H1 (cell line): ENCODE data around the gene HM13. TPM values are rescaled to one million over a fixed set of nuclear protein-coding genes. Genes with fewer than 3 reads are reported as not detected.
A peak's percentile ranks its signal among the peaks of the same experiment; 100 is the strongest.

ENCODE experiments used
- CHD2 ChIP-seq: IDR thresholded peaks from 2 replicates; pipeline ENCODE4 v1.6.1; 2012; ENCODE audit warnings: low read length, improper control_type of control experiment
- CHD7 ChIP-seq: fragments of 300-600 bp; sonication (generic); IDR thresholded peaks from 2 replicates; pipeline ENCODE4 v1.7.1; 2012; ENCODE audit warnings: low read length, moderate library complexity, mild to moderate bottlenecking, inconsistent platforms; ENCODE audit not compliant: insufficient replicate concordance
- MAX ChIP-seq: IDR thresholded peaks from 2 replicates; pipeline ENCODE4 v1.6.1; 2012; ENCODE audit warnings: inconsistent platforms
- POLR2AphosphoS5 ChIP-seq: IDR thresholded peaks from 2 replicates; pipeline ENCODE4 v1.6.1; 2011; ENCODE audit warnings: low read depth, low read length
- RNF2 ChIP-seq: fragments of 200-900, 300-1000 bp; sonication (generic); IDR thresholded peaks from 2 replicates; pipeline ENCODE4 v1.7.1; 2016; ENCODE audit warnings: borderline replicate concordance, low read depth, mild to moderate bottlenecking, antibody characterized with exemption, low read length; ENCODE audit not compliant: poor library complexity, severe bottlenecking; ENCODE audit errors: missing control alignments
- SP1 ChIP-seq: IDR thresholded peaks from 2 replicates; pipeline ENCODE4 v1.6.1; 2011; ENCODE audit warnings: low read depth, low read length
- TAF1 ChIP-seq: IDR thresholded peaks from 2 replicates; pipeline ENCODE4 v1.6.1; 2011; ENCODE audit warnings: mild to moderate bottlenecking, low read depth, low read length
- YY1 ChIP-seq: IDR thresholded peaks from 2 replicates; pipeline ENCODE4 v1.6.1; 2011; ENCODE audit warnings: low read depth, mild to moderate bottlenecking, low read length
- polyA plus RNA-seq, 7 experiments: library from polyadenylated mRNA; depleted of rRNA in 3 of 7; stranded (reverse) in 5 of 7; unstranded in 2 of 7; fragments of >200 nt in 5 of 7; fragments of 200-250 nt in 2 of 7; gene quantifications; 1 replicate in 5 of 7; 2 replicates in 1 of 7; 4 replicates in 1 of 7; pipeline versions ENCODE4 v1.2.1 to v1.2.3, GENCODE V29; 2011 to 2013; ENCODE audit warnings: missing spikeins in 2 of 7, mixed read lengths in 2 of 7
- total RNA-seq: library from RNA; stranded (reverse); fragmentation: NEBNext Ultra II Directional; extraction: Animal tissue kit (Norgen Biotek cat#: 25700); gene quantifications from 2 replicates; pipeline ENCODE4 v1.2.1, GENCODE V29; 2021

Gene HM13
- total and polyA plus RNA-seq, 2 of the 8 experiments (the other 6 are each of a cell fraction or from before 2014, with no cell fraction given): 118 to 183 TPM

GRCh38 chr20:31594558-31595379 lies 80.5 kb downstream of the HM13 start (continued):
- TF ChIP-seq CHD7: no peak
- no peak; the same call in 1 of the 2 replicates for TF ChIP-seq MAX
- TF ChIP-seq POLR2AphosphoS5: peak; percentile 33; the same call in 1 of the 2 replicates
- TF ChIP-seq CHD2: 0 out of 2 replicates have a peak, but pooled peaks have one; percentile 0
- peak; percentile 27; the same call in 1 of the 2 replicates for TF ChIP-seq TAF1
- no peak for TF ChIP-seq RNF2
- 0 out of 2 replicates have a peak, but pooled peaks have one; percentile 17 for TF ChIP-seq SP1
- peak; percentile 79; the same call in 1 of the 2 replicates for TF ChIP-seq YY1
